Right cardiac atrium (tissue), 5 donors: ENCODE data around the gene TRIM7. TPM values are rescaled to one million over a fixed set of nuclear protein-coding genes. Genes with fewer than 3 reads are reported as not detected.
"Not testable (repeated sequence)": the region's sequence is repeated elsewhere in the genome, so short reads cannot be mapped to it uniquely, and the experiment has no call there.

Source experiments
- ATAC-seq, 2 donors: fragments of 200-7000 bp; cut with Tn5 transposase; one replicate each; pipeline versions ENCODE4 v1.8.0 to v1.9.1; 2020; ENCODE audit warnings: moderate library complexity in 2 of 2, mild to moderate bottlenecking in 1 of 2
- DNase-seq, 3 donors: peaks; one replicate each; pipeline ENCODE4 v3.0.0-alpha.2; 2020
- H3K27ac ChIP-seq: one replicate; pipeline ENCODE4 v1.5.1; 2013; ENCODE audit warnings: mild to moderate bottlenecking, low read length, control low read depth, moderate library complexity
- H3K27me3 ChIP-seq: one replicate; pipeline ENCODE4 v1.6.1; 2013; ENCODE audit not compliant: control insufficient read depth, insufficient read depth
- H3K4me1 ChIP-seq: one replicate; pipeline ENCODE4 v1.6.1; 2013; ENCODE audit warnings: low read length; ENCODE audit not compliant: control insufficient read depth, insufficient read depth
- H3K4me3 ChIP-seq: one replicate; pipeline ENCODE4 v1.5.1; 2013; ENCODE audit warnings: low read length, control low read depth
- H3K9me3 ChIP-seq: one replicate; pipeline ENCODE4 v1.6.1; 2013; ENCODE audit warnings: low read length; ENCODE audit not compliant: control insufficient read depth
- WGBS: extraction: QIAGEN DNeasy Blood & Tissue Kit; methylation state at CpG from one replicate; pipeline ENCODE4 v1.1.7; 2013; 5-methylcytosine and 5-hydroxymethylcytosine counted together
- intact Hi-C, 4 donors: fragments of 100-400 bp; cut with DNase I; formaldehyde crosslinking; loops; one replicate each; pipeline versions ENCODE4 v1.11.0 to v1.14.0; 2022 to 2023
- polyA plus RNA-seq: library from polyadenylated mRNA; stranded (reverse); fragments of 200-250 nt; gene quantifications from one replicate; pipeline ENCODE4 v1.2.3, GENCODE V29; 2013
- total RNA-seq, 4 donors: library from RNA; stranded (reverse); fragmentation: NEBNext Ultra II Directional; extraction: Animal tissue kit (Norgen Biotek cat#: 25700); gene quantifications; one replicate each; pipeline ENCODE4 v1.2.1, GENCODE V29; 2021
- donor health status: healthy with polysubstance abuse.
- donor health status: DM: no; HTN: yes; CAD: no.
- donor health status: DM: no; HTN: no; CAD: no.
- donor health status: DM: no; HTN: yes; CAD: no; lungs with severe emphysema.
- donor health status: DM: yes; HTN: yes; CAD: no.

Gene TRIM7
- total and polyA plus RNA-seq, 5 donors: 3.8 to 13.1 (median 4.8) TPM

GRCh38 chr5:181159286-181160151, 45.5 kb downstream of the TRIM7 start:
- ATAC-seq: peak; percentile 87 to 88
- no peaks in the 10 kb centered on the region for H3K4me1 ChIP-seq
- H3K9me3 ChIP-seq: no peaks in the 10 kb centered on the region
- no peak overlapping the region for H3K27ac ChIP-seq
- peak; percentile 80 to 93 (median 93) for DNase-seq
- no peaks in the 10 kb centered on the region for H3K27me3 ChIP-seq
- intact Hi-C loops: loop anchor here in 3 of 4 donors (10.0 kb wide), 2 partner anchors 285 to 375 kb away; no protein-coding TSS in a partner anchor
- WGBS: 56% methylated on average over 20 of the region's 20 CpGs
- no peak overlapping the region for H3K4me3 ChIP-seq

- no peaks in the 10 kb centered on the region for H3K27me3 ChIP-seq
- no peak overlapping the region for H3K27ac ChIP-seq
- no peak for DNase-seq
- no peaks in the 10 kb centered on the region for H3K9me3 ChIP-seq
- ATAC-seq: no peak
- no peak overlapping the region for H3K4me3 ChIP-seq
- intact Hi-C loops: loop anchor here in 3 of 4 donors (10.0 kb wide), 2 partner anchors 284 to 374 kb away; no protein-coding TSS in a partner anchor
- H3K4me1 ChIP-seq: no peaks in the 10 kb centered on the region
- WGBS: 78% methylated on average over 3 of the region's 3 CpGs
These were observed 46.1 kb downstream of the TRIM7 start for GRCh38 chr5:181158869-181159268.

- intact Hi-C loops: loop anchor here in 3 of 4 donors (10.0 kb wide), 2 partner anchors 282 to 372 kb away; no protein-coding TSS in a partner anchor
- no peaks in the 10 kb centered on the region for H3K9me3 ChIP-seq
- WGBS: 40% methylated on average over 3 of the region's 3 CpGs
These were observed 48.2 kb downstream of the TRIM7 start for GRCh38 chr5:181156758-181157157.

GRCh38 chr5:181153814-181154213, 51.2 kb downstream of the TRIM7 start:
- Histone ChIP-seq H3K27me3 (no peaks in the 10 kb centered on the region), H3K9me3 (no peaks in the 10 kb centered on the region), H3K4me1 (no peaks in the 10 kb centered on the region), H3K27ac (no peak overlapping the region), H3K4me3 (no peak overlapping the region)
- ATAC-seq (no peak), DNase-seq (no peak)
- WGBS: 62% methylated on average over 5 of the region's 5 CpGs
- intact Hi-C loops: loop anchor here in 3 of 4 donors (10.0 kb wide), 2 partner anchors 279 to 369 kb away; no protein-coding TSS in a partner anchor

More at GRCh38 chr5:181156758-181157157, 48.2 kb downstream of the TRIM7 start:
- H3K4me1 ChIP-seq: no peaks in the 10 kb centered on the region
- H3K27ac ChIP-seq: no peak overlapping the region
- ATAC-seq: no peak
- no peak overlapping the region for H3K4me3 ChIP-seq
- H3K27me3 ChIP-seq: no peaks in the 10 kb centered on the region
- DNase-seq: no peak

GRCh38 chr5:181152406-181152805, 52.6 kb downstream of the TRIM7 start:
- intact Hi-C loops: loop anchor here in 3 of 4 donors (10.0 kb wide), 2 partner anchors 278 to 368 kb away; no protein-coding TSS in a partner anchor
- no peaks in the 10 kb centered on the region for H3K9me3 ChIP-seq
- ATAC-seq: no peak
- no peak overlapping the region for H3K4me3 ChIP-seq
- no peak for DNase-seq
- no peaks in the 10 kb centered on the region for H3K27me3 ChIP-seq
- WGBS: 67% methylated on average over 9 of the region's 9 CpGs
- H3K4me1 ChIP-seq: no peaks in the 10 kb centered on the region
- no peak overlapping the region for H3K27ac ChIP-seq

GRCh38 chr5:181151146-181151545, 53.9 kb downstream of the TRIM7 start:
- ATAC-seq (peak in 1 of 2 donors; percentile 40), DNase-seq (no peak)
- Histone ChIP-seq H3K9me3 (no peaks in the 10 kb centered on the region), H3K4me1 (no peaks in the 10 kb centered on the region), H3K27ac (no peak overlapping the region), H3K27me3 (no peaks in the 10 kb centered on the region), H3K4me3 (no peak overlapping the region)
- intact Hi-C loops: loop anchor here in 3 of 4 donors (10.0 kb wide), 2 partner anchors 276 to 366 kb away; no protein-coding TSS in a partner anchor
- WGBS: 27% methylated on average over 9 of the region's 9 CpGs

GRCh38 chr5:181149806-181150733, 54.9 kb downstream of the TRIM7 start:
- Histone ChIP-seq H3K4me3 (no peak overlapping the region), H3K4me1 (no peaks in the 10 kb centered on the region), H3K27me3 (no peaks in the 10 kb centered on the region), H3K9me3 (no peaks in the 10 kb centered on the region), H3K27ac (no peak overlapping the region)
- 80% methylated on average over 14 of the region's 14 CpGs for WGBS
- DNase-seq: no peak
- no peak for ATAC-seq
- intact Hi-C loops: loop anchor here in 3 of 4 donors (10.0 kb wide), 2 partner anchors 275 to 365 kb away; no protein-coding TSS in a partner anchor

- no peak for DNase-seq
- H3K27ac ChIP-seq: no peak overlapping the region
- WGBS: 88% methylated on average over 6 of the region's 6 CpGs
These were observed 55.6 kb downstream of the TRIM7 start for GRCh38 chr5:181149355-181149754.

GRCh38 chr5:181146927-181147636, 57.9 kb downstream of the TRIM7 start, which contains the start of gene OR2V2:
Gene OR2V2 (plus strand): TSS chr5:181147586. CDS start chr5:181154943, 7,357 bp downstream.
- DNase-seq, H3K27me3 ChIP-seq, H3K9me3 ChIP-seq, H3K27ac ChIP-seq, H3K4me1 ChIP-seq, ATAC-seq, H3K4me3 ChIP-seq, intact Hi-C loops: not testable (repeated sequence)
- WGBS: 58% methylated on average over 7 of the region's 7 CpGs

More at GRCh38 chr5:181149355-181149754, 55.6 kb downstream of the TRIM7 start:
- no peak overlapping the region for H3K4me3 ChIP-seq
- no peak for ATAC-seq
- no peaks in the 10 kb centered on the region for H3K27me3 ChIP-seq
- no peaks in the 10 kb centered on the region for H3K9me3 ChIP-seq
- intact Hi-C loops: no loop called here
- no peaks in the 10 kb centered on the region for H3K4me1 ChIP-seq

GRCh38 chr5:181145133-181145532, 59.9 kb downstream of the TRIM7 start:
- H3K27me3 ChIP-seq: no peaks in the 10 kb centered on the region
- no peak overlapping the region for H3K27ac ChIP-seq
- H3K4me1 ChIP-seq: no peaks in the 10 kb centered on the region
- no peak for ATAC-seq
- no peak overlapping the region for H3K4me3 ChIP-seq
- WGBS: 41% methylated on average over 1 of the region's 1 CpG
- intact Hi-C loops: no loop called here
- H3K9me3 ChIP-seq: no peaks in the 10 kb centered on the region
- DNase-seq: no peak
